NOMO-1 treated with DMSO at 0.1 percent for 48 hours (cell line): Measurements from ENCODE around the gene SCYGR3.
"Not testable (repeated sequence)": the region's sequence is repeated elsewhere in the genome, so short reads cannot be mapped to it uniquely, and the experiment has no call there.

Experiments
- DNase-seq: peaks from one replicate; lab custom pipeline; 2025; ENCODE audit not compliant: unreplicated experiment; lab: John Stamatoyannopoulos, UW

Gene SCYGR3

DNA sequence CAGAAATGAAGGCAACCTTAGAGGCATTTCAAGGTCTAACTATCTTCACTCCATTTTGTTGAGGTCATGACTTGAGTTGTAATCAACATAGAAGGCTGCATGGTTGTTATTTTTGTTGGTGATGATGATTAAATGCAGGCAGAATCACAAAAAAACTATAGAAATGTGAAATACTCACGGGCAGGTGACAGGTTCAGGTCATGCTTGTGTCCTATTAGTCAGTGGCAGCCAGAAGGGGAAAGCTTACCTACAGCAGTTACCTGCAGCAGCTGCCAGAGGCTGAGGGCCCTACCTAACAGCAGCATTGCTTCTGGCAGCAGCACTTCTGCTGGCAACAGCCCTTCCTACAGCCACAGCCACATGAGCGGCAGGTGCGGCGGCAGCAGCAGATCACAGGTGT is 394 bp downstream of the SCYGR3 start:
- no peak for DNase-seq

DNA sequence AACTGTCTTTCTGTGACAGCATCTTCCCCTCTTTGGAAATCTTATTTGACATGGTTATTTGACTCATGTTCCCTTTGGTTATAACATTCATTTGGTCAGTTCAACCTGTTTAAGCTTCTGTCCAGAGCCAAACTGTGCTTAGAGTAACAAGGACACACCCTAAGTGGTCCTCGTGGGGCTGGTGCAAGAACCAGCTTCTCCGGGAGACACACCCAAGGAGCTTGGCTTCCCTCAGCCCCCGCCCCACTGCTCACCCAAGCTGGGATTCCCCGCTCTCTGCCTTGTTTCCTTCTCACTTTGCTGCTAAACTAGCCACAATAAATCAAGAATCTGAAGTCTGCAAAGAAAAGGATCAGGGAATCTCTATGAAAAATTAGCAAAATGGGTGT is 1.4 kb downstream of the SCYGR3 start:
- no peak for DNase-seq

DNA sequence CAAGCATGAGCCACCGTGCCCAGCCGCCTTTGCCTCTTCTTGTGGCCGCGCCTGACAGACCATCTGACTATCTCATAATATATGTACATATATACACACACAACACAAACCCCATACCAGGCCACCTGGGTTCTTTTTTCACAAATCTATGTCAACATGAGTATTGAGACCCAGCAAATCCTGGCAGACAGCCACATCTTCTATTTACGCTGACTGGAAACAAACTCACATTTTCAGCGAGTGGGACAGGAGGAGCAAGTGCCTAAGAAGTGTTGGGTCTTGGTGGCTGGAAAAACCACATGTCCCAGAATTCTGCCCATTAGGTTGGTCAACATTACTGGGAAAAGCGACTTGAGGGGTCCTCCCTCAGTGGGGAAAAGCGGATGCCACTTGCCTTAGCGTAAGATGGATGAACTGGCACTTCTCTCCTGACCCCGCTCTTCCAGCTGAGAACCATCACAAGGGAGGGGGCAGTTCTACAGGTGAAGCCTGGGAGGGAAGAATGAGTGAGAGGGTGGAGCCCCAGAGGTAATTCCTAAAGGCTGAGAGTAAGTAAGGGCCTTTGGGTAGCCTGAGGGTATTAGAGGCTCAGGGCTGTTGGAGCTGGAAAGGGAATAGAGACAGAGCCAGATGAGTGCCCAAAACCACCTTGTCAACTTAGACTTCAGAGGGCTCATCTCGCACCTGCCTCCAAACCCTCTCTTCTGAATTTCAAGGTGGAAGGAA is 1.9 kb downstream of the SCYGR3 start:
- DNase-seq, result no peak

DNA sequence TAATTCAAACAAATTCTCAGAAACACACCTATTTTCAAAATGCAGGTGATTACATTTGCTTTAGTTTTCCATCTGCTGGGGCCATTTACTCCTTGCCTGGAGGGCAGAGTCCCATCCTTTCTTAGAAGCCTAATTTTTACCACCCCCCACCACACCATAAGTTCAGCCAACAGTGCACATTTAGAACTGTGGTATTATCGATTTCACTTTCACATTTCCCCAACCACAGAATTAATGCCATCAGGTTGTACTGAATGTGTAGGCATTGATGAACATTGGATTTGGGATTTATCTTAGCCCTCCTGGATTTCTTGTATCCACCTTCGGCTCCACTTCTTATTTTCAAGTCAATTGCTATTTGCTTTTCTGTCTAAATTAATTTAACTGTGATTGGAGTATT is 4.5 kb downstream of the SCYGR3 start:
- no peak for DNase-seq

GRCh38 chr2:227608561-227609338 is 5.9 kb downstream of the SCYGR3 start:
- DNase-seq, result peak; percentile 94

DNA sequence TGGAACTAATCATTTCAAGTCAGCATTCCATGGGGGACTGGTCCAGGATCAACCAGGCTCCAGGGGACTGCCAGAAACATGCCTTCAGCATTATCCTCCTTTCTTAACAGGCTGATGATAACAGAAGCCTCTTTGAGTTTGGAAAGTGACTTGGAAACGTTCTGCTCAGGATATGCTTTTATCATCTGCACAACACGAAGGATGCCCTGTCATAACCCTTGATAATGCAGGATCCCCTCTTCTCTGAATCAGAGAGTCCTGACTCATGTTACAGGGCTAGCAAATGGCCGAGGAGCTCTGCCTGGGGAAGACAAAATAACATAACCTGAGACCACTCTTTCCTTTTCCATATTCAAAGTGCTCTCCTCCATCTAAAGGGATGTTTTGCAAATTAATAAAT is 6.7 kb downstream of the SCYGR3 start:
- no peak for DNase-seq

DNA sequence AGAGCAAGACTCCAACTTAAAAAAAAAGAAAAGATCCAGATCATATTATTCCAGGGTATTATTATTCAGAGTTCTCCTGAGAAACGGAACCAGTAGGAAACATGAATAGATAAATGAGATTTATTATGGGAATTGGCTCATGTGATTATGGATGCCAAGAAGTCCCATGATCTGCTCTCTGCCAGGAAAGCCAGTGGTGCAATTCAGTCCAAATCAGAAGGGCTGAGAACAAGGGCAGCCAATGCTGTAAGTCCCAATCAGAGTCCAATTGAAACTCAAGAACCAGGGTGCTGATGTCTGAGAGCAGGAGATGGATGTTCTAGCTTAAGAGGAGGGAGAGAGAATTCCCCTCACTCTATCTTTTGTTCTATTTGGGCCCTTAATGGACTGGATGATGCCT is 8.2 kb downstream of the SCYGR3 start:
- no peak for DNase-seq

DNA sequence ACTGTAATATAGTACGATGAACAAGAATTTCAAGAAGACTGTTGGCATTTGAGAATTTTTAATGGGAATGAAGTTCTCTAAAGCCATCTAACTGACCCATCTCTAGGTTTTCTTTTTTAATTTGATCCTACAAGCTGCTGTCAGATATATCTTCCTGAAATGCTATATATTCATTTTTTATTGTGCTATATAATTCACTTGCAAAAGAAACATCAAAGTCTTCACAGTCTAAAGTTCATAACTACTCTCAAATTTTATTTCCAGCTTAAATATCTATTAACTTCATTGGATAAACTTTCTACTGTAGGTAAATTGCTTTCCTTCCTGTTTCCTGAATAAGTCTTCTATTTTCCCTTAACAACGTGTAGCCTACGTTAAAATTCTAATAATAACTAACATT is 12.3 kb downstream of the SCYGR3 start:
- DNase-seq, result no peak

- not testable (repeated sequence) for DNase-seq
Observed at GRCh38 chr2:227598835-227599503, 15.7 kb downstream of the SCYGR3 start, which contains the start of gene SCYGR2. Gene SCYGR2 (plus strand): TSS chr2:227598893. CDS start chr2:227598893, 0 bp downstream.

DNA sequence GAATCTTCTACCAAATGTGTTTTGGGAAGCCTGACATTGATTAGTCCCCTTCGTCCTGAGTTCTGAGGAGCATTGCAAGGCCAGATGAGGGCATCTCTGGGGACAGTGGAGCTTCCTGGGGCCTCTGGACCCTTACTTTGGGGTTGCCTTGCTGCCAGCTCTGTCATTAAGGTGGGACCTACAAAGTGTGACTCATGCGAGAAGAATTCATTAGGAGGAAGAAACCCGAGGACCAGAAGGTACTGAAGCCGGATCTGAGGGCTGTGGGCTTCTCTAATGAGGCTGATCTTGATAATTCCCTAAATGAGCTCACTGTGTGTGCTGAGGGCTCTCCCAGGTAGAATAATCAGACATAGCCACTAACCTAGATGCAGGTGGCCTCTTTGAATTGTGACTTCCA is 16.6 kb downstream of the SCYGR3 start:
- DNase-seq, result no peak

- DNase-seq, result no peak
Observed at GRCh38 chr2:227597036-227597435, 17.6 kb downstream of the SCYGR3 start.

DNA sequence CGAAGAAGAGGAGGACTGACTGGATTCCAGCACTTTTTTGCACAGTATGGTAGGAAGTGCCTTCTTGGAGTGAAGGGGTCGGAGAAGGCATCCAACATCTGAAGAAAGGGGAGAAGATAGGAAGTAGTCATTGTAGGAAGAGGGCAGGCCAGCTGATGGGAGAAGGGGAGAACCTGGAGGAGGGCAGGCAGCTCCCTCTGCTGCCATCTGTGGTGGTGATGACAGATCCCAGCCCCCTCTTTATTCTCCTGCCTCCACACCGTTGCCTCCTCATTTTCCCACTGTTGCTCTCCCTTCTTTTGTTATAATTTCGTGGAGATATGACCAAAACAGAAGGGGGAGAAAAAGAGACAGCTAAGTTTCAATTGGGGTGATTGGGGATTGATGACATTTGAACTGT is 18.8 kb downstream of the SCYGR3 start:
- no peak for DNase-seq

DNA sequence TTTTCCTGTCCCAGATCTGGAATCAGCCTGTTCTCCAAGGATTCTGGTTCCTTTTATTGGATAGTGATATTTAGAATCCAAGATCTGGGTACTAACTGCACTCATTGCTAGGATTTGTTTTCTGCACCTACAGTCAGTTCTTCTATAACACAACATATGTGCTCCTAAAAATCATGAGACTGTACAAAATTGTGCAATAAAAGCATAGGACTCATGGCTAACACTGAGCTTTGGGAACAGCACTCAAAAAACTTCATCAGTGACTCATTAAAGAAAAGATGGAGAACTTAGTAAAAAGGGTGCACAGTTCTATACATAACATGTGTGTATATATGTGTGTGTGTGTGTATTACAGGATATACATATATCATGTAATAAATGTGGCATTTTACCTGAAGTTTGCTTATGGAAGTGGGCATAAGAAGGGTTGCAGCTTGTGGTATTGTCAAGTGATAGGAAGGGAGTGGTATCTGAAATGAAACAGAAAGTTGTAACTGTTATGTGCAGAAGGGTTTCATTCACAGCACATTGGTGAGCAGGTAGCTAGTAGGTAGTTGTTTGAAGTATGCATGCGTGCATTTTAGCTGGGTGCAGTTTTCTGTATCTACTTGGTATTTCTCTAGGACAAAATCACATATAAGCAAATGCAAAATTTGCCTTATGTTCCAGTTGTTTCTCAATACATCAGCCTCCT is 21.8 kb downstream of the SCYGR3 start:
- DNase-seq, result no peak

- DNase-seq, result no peak
Observed at GRCh38 chr2:227582369-227582768, 32.3 kb downstream of the SCYGR3 start.

DNA sequence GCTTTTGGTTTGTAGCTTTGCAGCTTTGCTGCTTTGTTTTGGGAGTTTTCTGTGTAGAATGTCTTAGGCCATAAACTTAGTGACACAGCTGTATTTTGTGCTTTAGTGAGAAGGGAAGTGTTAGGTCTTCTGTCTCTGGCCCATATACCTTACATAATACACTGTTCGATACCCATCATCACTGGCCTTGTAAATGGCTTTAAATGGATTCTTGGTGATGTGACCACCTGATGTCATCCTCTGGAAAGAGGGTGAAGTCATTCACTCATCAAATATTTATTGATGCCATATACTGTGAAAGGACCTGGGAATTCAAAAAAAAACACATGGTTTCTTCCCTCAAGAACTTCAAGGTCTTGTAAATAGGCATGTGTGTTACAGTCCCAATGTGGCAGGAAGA is 34.8 kb downstream of the SCYGR3 start:
- DNase-seq, result no peak

- no peak for DNase-seq
Observed at GRCh38 chr2:227578642-227579041, 36.0 kb downstream of the SCYGR3 start.

GRCh38 chr2:227577555-227577954 is 37.1 kb downstream of the SCYGR3 start:
- no peak for DNase-seq

DNA sequence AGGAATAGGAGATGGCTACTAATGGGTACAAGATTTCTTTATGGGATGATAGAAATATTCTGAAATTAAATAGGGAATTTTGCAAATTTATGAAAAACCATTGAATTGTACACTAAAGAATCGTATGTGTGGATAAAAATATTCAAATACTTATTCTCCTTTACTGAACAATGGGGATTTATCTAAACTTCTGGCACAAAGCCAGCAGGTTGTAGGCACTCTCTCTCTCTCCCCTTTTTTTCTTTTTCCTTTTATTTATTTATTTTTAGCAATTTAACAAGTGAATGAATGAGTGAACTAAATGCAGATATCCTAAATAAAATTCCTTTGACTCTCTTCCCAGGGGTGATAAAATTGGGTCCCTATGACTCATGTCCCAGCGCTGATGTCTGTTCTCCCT is 37.8 kb downstream of the SCYGR3 start:
- DNase-seq, result no peak

GRCh38 chr2:227576110-227576509 is 38.5 kb downstream of the SCYGR3 start:
- DNase-seq, result no peak

DNA sequence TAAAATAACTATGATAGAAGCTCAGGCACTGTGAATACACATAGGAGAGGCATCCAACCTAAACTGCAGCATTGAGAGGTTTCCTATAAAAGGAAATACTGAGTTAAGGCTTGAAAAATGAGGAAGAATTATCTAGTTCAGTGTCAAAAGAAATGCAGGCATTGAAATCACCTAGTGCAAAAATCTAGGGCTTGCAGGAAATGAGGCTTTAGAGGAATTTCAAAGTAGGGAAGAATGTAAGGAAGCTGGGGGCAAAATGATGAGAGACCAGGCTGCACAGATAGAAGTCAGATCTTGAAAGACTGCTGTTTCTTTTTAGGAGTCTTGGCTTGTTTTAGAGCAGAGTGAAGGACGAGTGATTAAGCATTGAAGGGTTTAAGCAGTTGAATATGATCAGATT is 44.0 kb downstream of the SCYGR3 start:
- DNase-seq, result no peak

DNA sequence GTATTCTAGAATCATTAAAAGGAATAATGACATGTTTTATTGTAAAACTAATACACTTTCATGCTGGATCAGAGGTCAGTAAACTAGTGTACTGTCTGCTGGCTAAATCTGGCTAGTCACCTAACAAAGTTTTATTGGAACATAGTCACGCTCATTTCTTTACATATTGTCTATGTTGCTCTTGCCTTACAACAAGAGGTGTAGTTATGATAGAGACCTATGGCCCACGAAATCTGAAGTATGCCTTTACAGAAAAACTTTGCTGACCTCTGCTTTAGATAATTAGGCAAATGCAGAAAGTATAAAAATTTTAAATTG is 45.8 kb downstream of the SCYGR3 start:
- DNase-seq, result no peak

DNA sequence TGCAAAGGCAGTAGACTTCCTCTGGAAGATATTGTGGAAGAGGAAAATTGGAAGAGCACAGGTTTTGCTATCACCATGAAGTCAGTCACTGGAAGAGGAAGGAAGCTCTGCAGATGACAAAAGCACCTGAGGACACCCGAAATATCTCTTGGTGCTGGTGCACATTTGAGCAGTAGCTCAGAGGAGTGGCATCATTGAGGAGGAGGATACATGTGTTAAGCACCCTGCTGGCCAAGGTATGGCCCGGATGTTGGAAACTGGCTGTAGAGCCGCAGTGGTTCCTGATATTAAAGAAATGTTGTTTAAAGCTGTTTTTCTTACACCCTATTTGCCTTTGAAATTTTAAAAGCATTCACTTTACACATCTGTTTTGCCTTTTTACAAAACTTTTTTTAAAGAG is 48.6 kb downstream of the SCYGR3 start:
- DNase-seq, result no peak
